AG09319 (cell line): Measurements from ENCODE around the gene MYO3B.

Source experiments
- DNase-seq: peaks from one replicate; pipeline ENCODE4 v3.0.0-alpha.2; 2010; ENCODE audit warnings: low read depth; ENCODE audit errors: extremely low read depth
- TF ChIP-seq, protein P1 (sequence below): IDR thresholded peaks from 2 replicates; pipeline ENCODE4 v1.5.1; 2011; ENCODE audit warnings: low read depth, mild to moderate bottlenecking, inconsistent platforms, low read length, moderate library complexity

Gene MYO3B

DNA sequence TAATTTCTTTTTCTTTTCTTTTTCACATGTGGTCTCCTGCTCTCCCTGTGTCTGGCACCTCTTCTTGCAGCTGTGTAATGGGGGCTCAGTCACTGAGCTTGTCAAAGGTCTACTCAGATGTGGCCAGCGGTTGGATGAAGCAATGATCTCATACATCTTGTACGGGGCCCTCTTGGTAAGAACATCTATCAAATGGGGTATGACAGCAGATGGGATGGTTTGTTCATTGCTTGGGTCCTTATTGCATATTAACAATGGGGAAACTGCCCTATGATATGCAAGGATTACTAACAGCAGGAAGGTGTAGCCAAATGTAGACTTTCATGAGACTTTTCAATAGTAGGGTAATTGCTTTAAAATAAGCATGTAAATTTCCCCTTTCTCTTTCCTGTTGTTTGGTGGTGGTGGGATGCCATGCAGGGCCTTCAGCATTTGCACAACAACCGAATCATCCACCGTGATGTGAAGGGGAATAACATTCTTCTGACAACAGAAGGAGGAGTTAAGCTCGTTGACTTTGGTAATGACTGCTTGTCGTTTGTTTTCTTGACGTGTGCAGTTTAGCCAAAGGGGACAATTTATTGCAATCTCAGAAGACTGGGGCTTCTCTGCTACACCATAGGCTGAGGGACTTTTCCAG is 36.5 kb downstream of the MYO3B start:
- TF ChIP-seq, protein P1, sequence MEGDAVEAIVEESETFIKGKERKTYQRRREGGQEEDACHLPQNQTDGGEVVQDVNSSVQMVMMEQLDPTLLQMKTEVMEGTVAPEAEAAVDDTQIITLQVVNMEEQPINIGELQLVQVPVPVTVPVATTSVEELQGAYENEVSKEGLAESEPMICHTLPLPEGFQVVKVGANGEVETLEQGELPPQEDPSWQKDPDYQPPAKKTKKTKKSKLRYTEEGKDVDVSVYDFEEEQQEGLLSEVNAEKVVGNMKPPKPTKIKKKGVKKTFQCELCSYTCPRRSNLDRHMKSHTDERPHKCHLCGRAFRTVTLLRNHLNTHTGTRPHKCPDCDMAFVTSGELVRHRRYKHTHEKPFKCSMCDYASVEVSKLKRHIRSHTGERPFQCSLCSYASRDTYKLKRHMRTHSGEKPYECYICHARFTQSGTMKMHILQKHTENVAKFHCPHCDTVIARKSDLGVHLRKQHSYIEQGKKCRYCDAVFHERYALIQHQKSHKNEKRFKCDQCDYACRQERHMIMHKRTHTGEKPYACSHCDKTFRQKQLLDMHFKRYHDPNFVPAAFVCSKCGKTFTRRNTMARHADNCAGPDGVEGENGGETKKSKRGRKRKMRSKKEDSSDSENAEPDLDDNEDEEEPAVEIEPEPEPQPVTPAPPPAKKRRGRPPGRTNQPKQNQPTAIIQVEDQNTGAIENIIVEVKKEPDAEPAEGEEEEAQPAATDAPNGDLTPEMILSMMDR: no peak
- DNase-seq: no peak

DNA sequence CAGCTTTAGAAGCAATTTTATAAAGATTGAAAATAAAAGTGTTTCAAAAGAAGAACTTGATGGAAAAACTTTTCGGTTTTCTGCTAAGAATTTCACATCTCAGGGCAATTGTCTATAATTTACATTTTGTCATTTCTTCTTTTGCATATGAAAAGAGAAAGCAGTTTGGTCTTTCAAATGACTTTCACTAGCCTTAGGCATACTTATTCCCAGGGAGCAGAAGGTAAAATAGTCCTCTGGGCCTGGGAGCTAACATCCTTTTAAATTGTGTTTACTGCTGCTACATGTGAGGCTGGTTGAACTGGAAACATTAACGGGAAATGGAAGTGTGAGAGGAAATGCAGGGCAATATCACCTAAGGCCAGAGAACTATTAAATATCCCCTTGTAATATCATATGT is 37.1 kb downstream of the MYO3B start:
- DNase-seq: no peak
- TF ChIP-seq, protein P1: no peak

- DNase-seq: no peak
- TF ChIP-seq, protein P1: no peak
Observed at GRCh38 chr2:170216428-170216827, 38.5 kb downstream of the MYO3B start.

DNA sequence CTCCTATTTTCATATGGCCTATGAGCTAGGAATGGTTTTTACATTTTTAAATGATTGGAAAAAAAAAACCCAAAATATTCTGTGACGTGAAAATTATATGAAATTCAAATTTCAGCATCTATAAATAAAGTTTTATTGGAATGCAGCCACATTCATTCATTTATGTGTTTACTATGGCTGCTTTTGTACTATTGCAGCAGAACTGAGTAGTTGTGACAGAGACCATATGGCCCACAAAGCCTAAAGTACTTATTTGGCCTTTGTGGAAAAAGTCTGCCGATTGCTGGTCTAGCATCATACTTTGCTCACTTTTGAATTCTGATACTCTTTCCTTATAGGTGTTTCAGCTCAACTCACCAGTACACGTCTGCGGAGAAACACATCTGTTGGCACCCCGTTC is 39.0 kb downstream of the MYO3B start:
- TF ChIP-seq, protein P1: no peak
- DNase-seq: no peak

DNA sequence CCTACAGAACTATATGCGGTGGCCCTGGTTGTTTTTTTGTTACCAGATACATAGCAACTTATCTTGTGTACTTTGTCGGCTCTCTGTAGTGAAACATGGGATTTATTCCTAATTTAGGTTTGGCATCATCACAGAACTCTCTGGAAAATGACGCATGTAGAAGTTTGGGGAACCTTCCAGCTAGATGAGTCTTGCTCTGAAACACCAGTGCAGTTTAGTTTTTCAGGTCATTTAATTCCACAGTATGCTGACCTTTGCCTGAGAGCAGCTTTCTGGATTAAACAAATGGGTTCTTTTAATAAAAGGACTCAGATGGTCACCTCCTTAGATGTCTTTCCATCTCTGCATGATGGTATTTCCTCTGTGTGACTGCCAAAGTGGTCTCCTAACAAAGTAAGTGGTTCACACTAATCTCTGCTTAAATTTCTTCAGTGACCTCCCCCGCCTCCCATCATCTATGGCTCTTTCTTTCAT is 39.9 kb downstream of the MYO3B start:
- TF ChIP-seq, protein P1: no peak
- peak; percentile 77 for DNase-seq

- DNase-seq: no peak
- TF ChIP-seq, protein P1: no peak
Observed at GRCh38 chr2:170218456-170218855, 40.5 kb downstream of the MYO3B start.

DNA sequence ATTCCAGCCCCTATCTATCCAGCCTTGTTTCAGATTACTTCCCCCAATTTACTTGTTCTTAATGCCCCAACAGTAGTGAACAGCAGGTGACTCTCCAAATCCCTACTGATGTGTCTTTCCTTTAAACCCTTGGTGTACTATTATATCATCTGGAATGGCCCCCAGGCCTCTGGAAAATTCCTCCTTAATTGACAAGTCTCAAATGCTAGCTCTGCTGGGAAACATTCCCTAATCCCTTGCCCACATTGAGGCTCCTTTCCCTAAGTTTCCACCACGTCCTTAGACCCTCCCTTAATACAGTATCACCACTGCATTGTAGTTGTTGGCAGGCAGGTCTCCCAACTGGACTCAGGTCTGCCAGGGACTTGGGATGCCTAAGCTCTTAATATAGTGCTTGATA is 41.0 kb downstream of the MYO3B start:
- TF ChIP-seq, protein P1: no peak
- DNase-seq: no peak
